Osteocyte (in vitro differentiated cells): ENCODE measurements around the gene AANAT. TPM values are rescaled to one million over a fixed set of nuclear protein-coding genes. Genes with fewer than 3 reads are reported as not detected.

ENCODE experiments used
- DNase-seq: peaks from one replicate; pipeline ENCODE4 v3.0.0; 2021; ENCODE audit warnings: mixed read lengths; ENCODE audit not compliant: unreplicated experiment; ENCODE audit errors: extremely low spot score
- H3K27ac Mint-ChIP-seq: one replicate; pipeline ENCODE4 v1.8.0; 2021; ENCODE audit warnings: mild to moderate bottlenecking, mixed read lengths; ENCODE audit not compliant: unreplicated experiment
- H3K27me3 Mint-ChIP-seq: one replicate; pipeline ENCODE4 v1.8.0; 2021; ENCODE audit warnings: mixed read lengths; ENCODE audit not compliant: unreplicated experiment
- H3K36me3 Mint-ChIP-seq: one replicate; pipeline ENCODE4 v1.8.0; 2021; ENCODE audit warnings: mixed read lengths; ENCODE audit not compliant: unreplicated experiment
- H3K4me1 Mint-ChIP-seq: one replicate; pipeline ENCODE4 v1.8.0; 2021; ENCODE audit warnings: mixed read lengths; ENCODE audit not compliant: unreplicated experiment
- H3K4me3 Mint-ChIP-seq: one replicate; pipeline ENCODE4 v1.8.0; 2021; ENCODE audit warnings: mild to moderate bottlenecking, moderate library complexity, mixed read lengths; ENCODE audit not compliant: unreplicated experiment
- H3K9me3 Mint-ChIP-seq: one replicate; pipeline ENCODE4 v1.8.0; 2021; ENCODE audit warnings: mixed read lengths; ENCODE audit not compliant: unreplicated experiment
- CTCF ChIP-seq: fragments of 200-600 bp; sonication (generic); IDR thresholded peaks from 2 replicates; pipeline ENCODE4 v1.5.0; 2021; ENCODE audit warnings: antibody characterized with exemption, mild to moderate bottlenecking, moderate library complexity
- total RNA-seq: library from RNA; stranded (reverse); gene quantifications from 2 replicates; pipeline ENCODE4 v1.2.1, GENCODE V29; 2021

The AANAT gene
- total RNA-seq, 1 donor from 2014 or later = not detected

GRCh38 chr17:76422860-76423259, 44.5 kb upstream of the AANAT start:
- Mint-ChIP-seq H3K4me1 (peaks cover 25% of the 10 kb centered on the region), H3K9me3 (no peaks in the 10 kb centered on the region), H3K27ac (no peak overlapping the region), H3K36me3 (no peaks in the 10 kb centered on the region), H3K4me3 (no peak overlapping the region), H3K27me3 (no peaks in the 10 kb centered on the region)
- no peak for TF ChIP-seq CTCF
- no peak for DNase-seq

- Mint-ChIP-seq H3K4me3 (no peak overlapping the region), H3K36me3 (peaks cover 4% of the 10 kb centered on the region), H3K9me3 (no peaks in the 10 kb centered on the region), H3K4me1 (peaks cover 20% of the 10 kb centered on the region), H3K27ac (peak overlapping the region; percentile 59), H3K27me3 (no peaks in the 10 kb centered on the region)
- no peak for DNase-seq
- no peak for TF ChIP-seq CTCF
These were observed 40.5 kb upstream of the AANAT start for GRCh38 chr17:76426853-76427252.

- peaks cover 4% of the 10 kb centered on the region for H3K36me3 Mint-ChIP-seq
- H3K27ac Mint-ChIP-seq = peak overlapping the region; percentile 59
- H3K9me3 Mint-ChIP-seq = no peaks in the 10 kb centered on the region
- H3K4me1 Mint-ChIP-seq = peaks cover 20% of the 10 kb centered on the region
- no peak overlapping the region for H3K4me3 Mint-ChIP-seq
- TF ChIP-seq CTCF = no peak
- no peak for DNase-seq
- no peaks in the 10 kb centered on the region for H3K27me3 Mint-ChIP-seq
These were observed 39.7 kb upstream of the AANAT start for GRCh38 chr17:76427501-76428231.

- DNase-seq = no peak
- Mint-ChIP-seq H3K27ac (no peak overlapping the region), H3K9me3 (no peaks in the 10 kb centered on the region)
These were observed 38.9 kb upstream of the AANAT start for GRCh38 chr17:76428511-76428910.

More at GRCh38 chr17:76428511-76428910, 38.9 kb upstream of the AANAT start:
- Mint-ChIP-seq H3K4me3 (no peak overlapping the region), H3K36me3 (peaks cover 4% of the 10 kb centered on the region), H3K4me1 (peaks cover 17% of the 10 kb centered on the region), H3K27me3 (no peaks in the 10 kb centered on the region)
- no peak for TF ChIP-seq CTCF
